Stimulated activated naive CD4-positive, alpha-beta T cell (primary cell): ENCODE results near the gene RPL29.
A peak's percentile ranks its signal among the peaks of the same experiment; 100 is the strongest.
"Not testable (repeated sequence)": the region's sequence is repeated elsewhere in the genome, so short reads cannot be mapped to it uniquely, and the experiment has no call there.

Source experiments
- DNase-seq, 6 experiments: peaks; one replicate each; lab custom pipeline; 2025; lab: John Stamatoyannopoulos, UW

Gene RPL29

GRCh38 chr3:51995346-51996163, at the start of gene RPL29:
RPL29 (minus strand) TSS chr3:51995895; CDS start chr3:51995461, 434 bp downstream.
- DNase-seq: peak; percentile 86 to 93 (median 91)

GRCh38 chr3:52044869-52045619, 49.3 kb upstream of the RPL29 start:
- DNase-seq: peak in 1 of 6 experiments; percentile 4

- DNase-seq: no peak
These were observed 48.1 kb upstream of the RPL29 start for GRCh38 chr3:52043750-52044149.

GRCh38 chr3:52043039-52043438, 47.3 kb upstream of the RPL29 start:
- not testable (repeated sequence) for DNase-seq

GRCh38 chr3:52041118-52041731, 45.5 kb upstream of the RPL29 start:
- DNase-seq: no peak

GRCh38 chr3:52040600-52040999, 44.9 kb upstream of the RPL29 start:
- no peak for DNase-seq

- DNase-seq: no peak
These were observed 44.2 kb upstream of the RPL29 start for GRCh38 chr3:52039846-52040245.

GRCh38 chr3:52039426-52039825, 43.7 kb upstream of the RPL29 start:
- DNase-seq: no peak

GRCh38 chr3:52038227-52038626, 42.5 kb upstream of the RPL29 start:
- DNase-seq: no peak

GRCh38 chr3:52037291-52037690, 41.6 kb upstream of the RPL29 start:
- no peak for DNase-seq

- DNase-seq: peak in 4 of 6 experiments; percentile 12 to 36 (median 22)
These were observed 41.1 kb upstream of the RPL29 start for GRCh38 chr3:52036829-52037228.

- DNase-seq: no peak
These were observed 40.6 kb upstream of the RPL29 start for GRCh38 chr3:52036222-52036694.

GRCh38 chr3:52034651-52035050, 39.0 kb upstream of the RPL29 start:
- DNase-seq: no peak

GRCh38 chr3:52034212-52034611, 38.5 kb upstream of the RPL29 start:
- no peak for DNase-seq

- DNase-seq: not testable (repeated sequence)
These were observed 38.1 kb upstream of the RPL29 start for GRCh38 chr3:52033748-52034147.

- DNase-seq: no peak
These were observed 37.2 kb upstream of the RPL29 start for GRCh38 chr3:52032702-52033408.

GRCh38 chr3:52031896-52032295, 36.2 kb upstream of the RPL29 start:
- DNase-seq: no peak

- no peak for DNase-seq
These were observed 35.1 kb upstream of the RPL29 start for GRCh38 chr3:52030714-52031310.

GRCh38 chr3:52029535-52029934, 33.8 kb upstream of the RPL29 start:
- DNase-seq: no peak

- DNase-seq: no peak
These were observed 33.4 kb upstream of the RPL29 start for GRCh38 chr3:52029053-52029452.

GRCh38 chr3:52028572-52028971, 32.9 kb upstream of the RPL29 start:
- DNase-seq: no peak

- DNase-seq: no peak
These were observed 30.3 kb upstream of the RPL29 start for GRCh38 chr3:52026041-52026440.
